CD4-positive, alpha-beta T cell treated with Interleukin-1 beta for 1 hour (primary cell): Measurements from ENCODE around the gene HDAC11.
A peak's percentile ranks its signal among the peaks of the same experiment; 100 is the strongest.

Experiments
- DNase-seq, 2 donors: peaks; one replicate each; pipeline ENCODE4 v3.0.0-alpha.2; 2020 to 2022

The HDAC11 gene

DNA sequence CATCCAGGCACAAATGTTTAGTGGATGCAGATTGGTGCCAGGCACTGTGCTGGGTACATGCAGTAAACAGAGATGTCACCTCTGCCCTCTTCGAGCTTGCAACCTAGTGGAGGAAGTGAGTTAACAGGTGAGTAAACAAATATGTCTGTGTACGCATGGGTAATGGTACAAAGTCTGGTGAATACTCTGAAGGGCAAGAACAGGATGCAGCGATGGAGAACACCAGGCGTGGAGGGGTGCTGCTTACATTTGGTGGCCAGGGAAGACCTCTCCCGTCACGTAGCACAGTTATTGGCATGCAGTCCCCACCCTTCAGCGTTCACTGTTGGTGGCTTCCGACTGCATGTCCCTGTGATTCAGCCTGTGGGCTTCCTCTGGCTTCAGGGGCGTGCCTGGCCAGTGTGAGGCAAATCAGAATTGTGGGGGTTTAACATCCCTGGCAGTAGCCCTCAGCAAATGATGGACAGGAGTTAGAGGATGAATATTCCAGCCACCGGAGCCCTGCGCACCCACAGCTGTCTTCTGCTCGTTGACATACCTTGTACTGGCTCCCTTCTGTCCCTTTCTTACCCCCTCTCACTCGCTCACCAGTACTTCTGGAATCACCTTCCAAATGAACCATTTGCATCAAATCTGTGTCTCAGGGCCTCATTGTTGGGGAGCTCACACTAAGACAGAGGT is 9.1 kb upstream of the HDAC11 start:
- no peak for DNase-seq

DNA sequence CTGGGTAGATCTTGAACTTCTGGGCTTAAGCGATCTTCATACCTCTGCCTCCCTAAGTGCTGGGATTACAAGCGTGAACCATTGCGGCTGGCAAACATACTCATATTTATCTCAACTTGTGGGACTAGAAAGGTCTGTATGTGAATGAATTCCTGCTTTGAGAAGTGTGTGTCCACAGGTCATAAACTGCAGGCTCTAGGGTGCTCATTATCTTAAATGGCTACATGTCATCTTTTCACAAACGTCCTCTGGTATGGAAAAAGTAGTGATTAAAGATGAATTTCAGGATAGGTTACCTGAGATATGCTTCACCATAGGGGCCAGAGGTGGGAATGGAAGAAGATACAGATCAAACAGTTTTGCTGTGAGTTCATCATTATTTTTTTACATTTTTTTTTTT is 7.8 kb upstream of the HDAC11 start:
- no peak for DNase-seq

DNA sequence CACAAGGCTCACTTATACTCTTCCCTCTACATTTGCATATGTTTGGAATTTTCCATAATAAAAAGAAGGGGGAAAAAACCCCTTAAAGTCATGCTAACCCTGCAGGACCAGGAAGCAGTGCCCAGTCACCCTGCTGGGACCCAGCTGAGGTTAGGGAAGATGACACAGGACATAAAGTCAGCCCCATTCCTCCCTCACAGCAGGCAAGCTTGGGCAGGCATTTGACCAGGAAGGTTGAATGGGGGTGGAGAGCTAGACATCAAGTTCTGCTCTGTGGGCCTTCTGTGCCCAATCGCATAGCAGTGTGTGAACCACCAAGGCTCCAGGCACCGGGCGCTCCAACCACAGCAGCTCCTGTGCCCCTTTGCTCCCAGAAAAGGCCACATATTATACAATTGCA is 7.1 kb upstream of the HDAC11 start:
- no peak for DNase-seq

DNA sequence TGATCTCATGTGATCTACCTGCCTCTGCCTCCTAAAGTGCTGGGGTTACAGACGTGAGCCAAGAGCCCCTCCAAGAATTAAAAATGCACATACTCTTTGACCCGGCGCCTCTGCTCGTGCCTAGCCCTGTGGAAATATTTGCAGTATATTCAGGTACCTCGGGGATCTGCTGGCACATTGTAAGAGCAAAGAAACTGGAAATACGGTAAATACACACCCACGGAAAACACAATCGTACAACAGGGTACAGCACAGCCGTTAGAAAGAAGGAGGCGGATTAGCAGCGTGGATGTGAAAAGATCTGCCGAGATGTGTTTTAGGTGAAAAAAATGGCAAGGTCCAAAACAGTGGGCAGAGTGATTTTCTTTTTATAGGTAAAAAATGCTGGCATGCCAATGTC is 6.1 kb upstream of the HDAC11 start:
- DNase-seq = no peak

DNA sequence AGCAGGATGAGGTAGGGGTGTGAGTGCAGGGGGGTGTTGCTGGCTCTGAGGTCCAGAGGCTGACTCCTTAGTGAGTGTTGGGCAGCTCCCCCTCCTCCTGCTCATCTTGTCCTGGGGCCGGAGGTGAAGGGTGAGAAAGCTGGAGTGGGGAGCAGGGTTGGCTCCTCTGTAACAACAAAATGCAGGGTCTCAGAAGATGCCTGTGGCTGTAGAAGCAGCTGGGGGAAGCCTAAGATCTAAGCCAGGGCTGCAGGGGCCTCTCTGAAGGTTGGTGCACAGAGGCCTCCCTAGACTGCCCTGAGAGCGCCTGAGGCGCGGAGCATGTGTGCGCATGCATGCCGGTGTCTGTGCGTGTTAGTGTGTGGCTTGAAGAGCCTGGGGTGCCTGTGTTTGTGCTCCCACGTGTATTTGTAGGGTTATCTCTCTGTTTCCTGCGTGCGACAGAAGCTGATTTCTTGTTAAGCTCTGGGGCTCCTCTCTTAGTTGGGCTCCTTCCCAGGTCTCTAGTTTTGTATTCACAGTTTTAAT is 5.3 kb upstream of the HDAC11 start:
- no peak for DNase-seq

DNA sequence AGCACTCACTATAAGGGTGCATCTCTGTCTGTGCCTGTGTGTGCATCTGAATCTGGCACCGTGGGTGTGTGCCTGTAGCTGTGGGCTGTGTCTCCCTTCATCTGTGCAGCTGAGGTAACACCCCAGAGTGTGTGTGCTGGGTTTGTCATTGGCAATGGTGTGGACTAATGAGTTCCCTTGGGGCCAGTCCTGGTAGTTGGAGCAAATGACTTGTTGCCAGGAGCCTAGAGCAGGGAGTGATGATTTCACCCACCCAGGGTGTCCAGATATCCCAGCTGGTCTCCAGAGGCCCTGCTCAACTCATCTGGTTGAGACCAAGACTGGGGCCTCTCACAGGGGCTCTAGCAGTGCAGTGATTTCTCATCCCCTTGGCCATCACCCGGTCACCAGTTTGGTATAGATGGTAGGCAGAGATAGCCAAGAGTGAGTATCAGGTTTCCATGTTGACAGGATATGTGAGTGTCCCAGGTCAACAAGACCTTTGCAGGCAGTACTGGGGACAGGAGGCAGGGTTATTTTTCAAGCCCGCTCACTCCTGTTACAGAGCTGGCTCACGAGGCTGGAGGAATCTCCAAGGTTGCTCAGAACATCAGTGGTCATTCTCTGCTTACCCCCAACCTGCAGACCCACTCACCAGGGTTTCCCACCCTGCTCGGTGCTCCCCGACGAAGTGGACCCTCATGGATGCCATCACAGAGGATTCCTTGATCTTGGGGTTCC is 4.1 kb upstream of the HDAC11 start:
- no peak for DNase-seq

DNA sequence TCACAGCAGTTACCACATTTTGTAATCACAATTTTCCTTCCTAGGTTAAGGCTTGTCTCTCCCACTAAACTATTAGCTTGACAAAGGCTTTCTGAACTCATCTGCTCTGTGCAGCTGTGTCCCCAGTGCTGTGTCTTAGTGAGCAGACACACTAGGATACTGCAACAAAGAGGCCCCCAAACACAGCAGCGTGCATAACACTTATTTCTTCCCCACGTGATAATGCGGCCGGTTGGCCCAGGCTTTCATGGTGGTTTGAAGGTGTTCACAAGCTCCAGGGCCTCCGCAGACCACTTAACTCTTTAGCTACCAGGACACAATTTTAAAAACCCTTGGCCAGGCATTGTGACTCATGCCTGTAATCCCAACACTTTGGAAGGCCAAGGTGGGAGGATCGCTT is 2.2 kb upstream of the HDAC11 start:
- DNase-seq = no peak

DNA sequence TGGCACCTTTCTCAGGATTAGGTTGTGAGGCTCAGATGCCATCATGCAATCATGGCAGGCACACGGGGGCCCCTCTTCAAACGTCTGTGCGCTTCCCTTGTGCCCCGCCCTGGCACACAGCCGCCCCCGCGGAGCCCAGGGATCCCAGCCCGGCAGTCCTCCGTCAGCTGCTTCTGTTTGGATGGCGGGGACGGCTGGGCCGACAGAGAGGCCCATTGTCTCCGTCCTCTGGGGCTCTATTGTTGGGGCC is 849 bp upstream of the HDAC11 start:
- DNase-seq = no peak

DNA sequence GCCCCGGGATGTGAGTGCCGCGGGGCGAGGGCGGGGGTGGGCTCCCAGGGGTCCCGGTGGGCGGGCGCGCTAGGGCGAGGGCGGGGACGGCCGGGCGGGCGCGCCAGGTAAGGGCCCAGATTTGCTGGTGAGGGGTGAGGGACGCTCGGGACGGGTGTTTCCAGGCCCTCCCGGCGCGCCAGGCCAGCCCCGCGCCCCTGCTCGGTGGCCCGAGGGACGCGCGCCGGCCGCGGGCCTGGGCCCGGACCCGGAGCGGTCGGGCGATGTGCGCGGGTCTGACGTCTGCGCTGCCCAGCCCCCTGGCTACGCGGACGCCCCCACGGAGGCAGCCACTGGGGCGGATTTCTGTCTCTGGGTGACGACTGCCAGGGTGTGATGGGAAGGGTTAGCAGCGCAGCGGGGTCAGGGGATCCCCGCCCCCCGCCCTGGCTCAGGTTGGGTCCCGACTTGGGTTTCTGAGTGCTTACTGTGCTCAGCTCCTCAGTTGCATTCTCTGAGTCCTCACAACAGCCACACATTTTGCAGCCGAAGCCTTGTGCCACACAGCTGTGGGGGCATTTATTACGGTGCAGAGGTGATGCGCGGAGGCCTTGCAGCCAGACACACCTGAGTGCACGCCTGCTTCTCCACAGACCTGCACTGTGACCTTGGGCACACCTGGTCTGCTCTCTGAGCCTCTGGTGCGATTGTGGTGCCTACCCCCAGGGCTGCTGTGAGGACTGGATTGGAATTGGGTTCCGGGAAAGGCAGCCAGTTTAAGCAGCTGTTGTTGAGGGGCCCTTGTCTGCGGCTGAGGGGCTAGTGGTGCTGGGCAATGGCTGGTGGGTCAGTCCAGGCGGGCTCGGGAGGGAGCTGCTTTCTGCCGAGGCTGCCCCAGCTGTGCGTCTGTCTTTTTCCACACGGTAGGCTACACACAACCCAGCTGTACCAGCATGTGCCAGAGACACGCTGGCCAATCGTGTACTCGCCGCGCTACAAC is 523 bp downstream of the HDAC11 start:
- peak; percentile 53 to 57 for DNase-seq

DNA sequence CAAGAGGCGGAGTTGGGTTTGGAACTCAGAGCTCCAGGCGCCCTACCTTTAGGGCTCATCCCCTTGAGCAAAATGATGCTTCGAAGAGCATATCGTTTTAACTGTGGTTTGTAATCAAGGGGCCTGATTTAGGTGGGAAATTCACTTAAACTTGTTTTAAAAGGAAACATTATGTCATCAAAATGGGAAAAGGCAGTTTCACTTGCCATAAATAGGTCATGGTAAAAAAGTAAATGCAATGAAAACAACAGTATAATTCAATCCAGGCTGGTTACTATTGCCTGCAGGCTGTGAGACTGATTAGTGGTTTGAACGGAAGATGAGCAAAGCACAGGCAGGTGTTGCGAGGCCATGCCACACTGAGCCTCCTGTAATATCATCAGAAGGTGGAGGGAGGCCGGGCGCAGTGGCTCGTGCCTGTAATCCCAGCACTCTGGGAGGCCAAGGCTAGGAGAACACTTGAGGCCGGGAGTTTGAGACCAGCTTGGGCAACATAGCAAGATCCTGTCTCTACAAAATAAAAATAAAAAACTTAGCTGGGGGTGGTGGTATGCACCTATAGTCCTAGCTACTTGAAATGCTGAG is 2.1 kb downstream of the HDAC11 start:
- DNase-seq = no peak

DNA sequence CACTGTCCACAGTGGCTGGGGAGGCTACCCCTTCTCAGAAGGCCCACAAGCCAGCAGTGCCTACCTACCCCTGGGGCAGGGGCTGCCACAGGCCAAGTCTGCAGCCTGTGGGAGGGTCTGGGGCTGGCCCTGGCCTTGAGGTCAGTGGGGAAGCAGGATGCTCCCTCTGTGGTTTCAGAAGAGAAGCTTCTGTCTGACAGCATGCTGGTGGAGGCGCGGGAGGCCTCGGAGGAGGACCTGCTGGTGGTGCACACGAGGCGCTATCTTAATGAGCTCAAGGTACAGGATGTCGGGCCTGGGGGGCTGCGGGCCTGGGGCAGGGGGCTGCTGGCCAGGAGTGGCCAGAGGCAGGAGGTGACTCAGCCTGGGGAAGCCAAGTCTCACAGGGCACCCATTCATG is 3.2 kb downstream of the HDAC11 start:
- DNase-seq = no peak

DNA sequence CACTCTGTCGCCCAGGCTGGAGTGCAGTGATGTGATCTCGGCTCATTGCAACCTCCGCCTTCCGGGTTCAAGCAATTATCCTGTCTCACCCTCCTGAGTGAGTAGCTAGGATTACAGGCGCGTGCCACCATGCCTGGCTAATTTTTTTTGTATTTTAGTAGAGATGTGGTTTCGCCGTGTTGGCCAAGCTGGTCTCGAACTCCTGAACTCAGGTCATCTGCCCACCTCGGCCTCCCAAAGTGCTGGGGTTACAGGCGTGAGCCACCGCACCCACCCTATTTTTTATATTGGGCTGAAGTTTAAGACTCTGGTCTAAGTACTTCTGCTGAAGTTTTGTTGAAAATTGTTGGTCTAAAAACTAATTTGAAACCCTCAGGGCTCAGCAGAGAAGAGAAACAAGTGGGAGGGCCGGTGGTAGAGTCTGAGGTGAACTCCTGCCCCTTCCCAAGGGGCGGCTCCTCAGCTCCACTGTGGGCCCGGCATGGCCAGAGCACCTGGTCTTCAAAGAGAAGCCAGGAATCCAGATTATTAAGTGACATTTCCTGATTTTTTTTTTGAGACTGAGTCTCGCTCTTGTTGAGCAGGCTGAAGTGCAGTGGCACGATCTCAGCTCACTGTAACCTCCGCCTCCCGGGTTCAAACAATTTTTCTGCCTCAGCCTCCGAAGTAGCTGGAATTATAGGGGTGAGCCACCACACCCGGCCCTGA is 4.0 kb downstream of the HDAC11 start:
- no peak for DNase-seq

DNA sequence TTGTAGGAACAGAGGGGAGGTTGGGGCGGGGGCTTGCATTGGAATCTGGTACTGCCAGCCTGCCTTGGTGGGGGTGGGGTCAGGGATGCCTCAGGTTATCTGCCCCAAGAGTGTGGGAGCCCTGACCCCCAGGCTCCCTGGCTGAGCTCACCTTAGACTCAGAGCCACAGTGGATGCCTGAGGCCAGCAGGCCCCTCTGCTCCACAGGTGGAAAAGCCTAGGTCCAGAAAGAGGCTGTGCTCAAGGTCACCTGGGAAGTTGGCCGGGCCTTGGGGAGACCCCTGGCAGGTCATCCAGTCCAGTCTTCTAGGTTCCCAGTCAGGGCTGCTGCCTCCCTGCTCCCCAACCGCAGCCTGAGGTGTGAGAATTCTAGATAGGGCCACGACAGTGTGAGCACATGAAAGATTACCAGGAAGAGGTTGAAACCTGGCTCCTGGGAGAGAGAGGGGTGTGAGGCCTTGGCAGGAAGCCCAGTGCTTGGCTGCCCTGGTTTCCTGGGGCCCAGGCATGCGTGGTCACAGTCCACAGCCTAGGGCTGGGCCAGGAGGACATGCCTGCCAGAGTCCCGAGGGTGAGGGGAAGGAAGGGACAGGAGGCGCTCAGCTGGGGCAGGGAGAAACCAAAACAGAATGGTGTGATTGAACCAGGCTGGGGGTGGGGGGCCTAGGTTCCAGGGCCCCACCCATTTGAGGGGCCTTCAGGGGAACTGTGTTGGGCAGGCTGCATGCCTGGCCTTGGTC is 4.9 kb downstream of the HDAC11 start:
- peak; percentile 12 to 24 for DNase-seq

DNA sequence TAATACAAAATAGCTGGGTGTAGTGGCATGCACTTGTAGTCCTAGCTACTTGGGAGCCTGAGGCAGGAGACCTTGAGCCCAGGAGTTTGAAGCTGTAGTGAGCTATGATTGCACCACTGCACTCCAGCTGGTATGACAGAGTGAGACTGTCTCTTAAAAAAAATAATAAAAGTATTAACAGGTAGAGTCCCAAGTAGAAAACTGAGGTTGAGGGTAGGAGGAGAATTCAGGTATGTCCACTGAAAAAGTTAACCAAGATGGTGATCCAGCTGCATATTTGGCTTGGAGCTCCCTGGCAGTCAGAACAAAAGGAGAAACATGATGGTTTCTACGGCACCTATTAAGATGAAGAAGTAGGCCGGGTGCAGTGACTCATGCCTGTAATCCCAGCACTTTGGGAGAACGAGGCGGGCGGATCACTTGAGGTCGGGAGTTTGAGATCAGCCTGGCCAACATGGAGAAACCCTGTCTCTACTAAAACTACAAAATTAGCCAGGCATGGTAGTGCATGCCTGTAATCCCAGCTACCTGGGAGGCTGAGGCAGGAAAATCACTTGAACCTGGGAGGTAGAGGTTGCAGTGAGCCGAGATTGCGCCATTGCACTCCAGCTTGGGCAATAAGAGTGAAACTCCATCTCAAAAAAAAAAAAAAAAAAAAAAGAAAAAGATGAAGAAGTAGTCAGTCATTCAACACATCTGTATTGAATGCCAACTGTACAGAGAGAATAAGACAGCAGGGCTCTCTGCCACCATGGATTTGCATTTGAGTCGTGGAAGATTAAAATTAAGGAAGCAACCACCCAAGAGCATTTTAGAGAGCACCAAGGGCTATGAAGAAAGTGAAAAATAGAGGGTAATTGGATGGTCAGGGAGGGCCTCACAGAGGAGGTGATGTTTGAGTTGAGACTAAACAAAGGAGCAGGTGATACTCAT is 5.8 kb downstream of the HDAC11 start:
- DNase-seq = peak in 1 of 2 donors; percentile 22

DNA sequence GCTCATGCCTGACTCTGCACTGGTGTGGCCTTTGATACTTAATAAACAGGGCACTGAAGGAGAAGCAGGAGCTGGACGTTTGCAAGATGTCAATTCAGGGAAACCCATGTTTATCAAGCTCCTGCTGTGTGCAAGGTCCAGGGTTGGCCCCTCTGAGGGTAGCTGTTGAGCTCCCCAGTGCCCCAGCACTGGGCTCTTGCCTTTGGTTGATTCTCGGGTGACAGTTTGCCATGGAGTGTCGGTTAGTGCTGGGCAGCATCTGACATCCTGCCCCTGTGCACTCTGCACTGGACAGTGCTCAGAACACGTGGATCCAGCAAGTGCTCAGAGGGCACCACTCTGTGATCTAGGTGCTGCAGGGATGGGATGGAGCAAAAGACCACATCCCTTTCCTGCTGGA is 7.3 kb downstream of the HDAC11 start:
- no peak for DNase-seq

DNA sequence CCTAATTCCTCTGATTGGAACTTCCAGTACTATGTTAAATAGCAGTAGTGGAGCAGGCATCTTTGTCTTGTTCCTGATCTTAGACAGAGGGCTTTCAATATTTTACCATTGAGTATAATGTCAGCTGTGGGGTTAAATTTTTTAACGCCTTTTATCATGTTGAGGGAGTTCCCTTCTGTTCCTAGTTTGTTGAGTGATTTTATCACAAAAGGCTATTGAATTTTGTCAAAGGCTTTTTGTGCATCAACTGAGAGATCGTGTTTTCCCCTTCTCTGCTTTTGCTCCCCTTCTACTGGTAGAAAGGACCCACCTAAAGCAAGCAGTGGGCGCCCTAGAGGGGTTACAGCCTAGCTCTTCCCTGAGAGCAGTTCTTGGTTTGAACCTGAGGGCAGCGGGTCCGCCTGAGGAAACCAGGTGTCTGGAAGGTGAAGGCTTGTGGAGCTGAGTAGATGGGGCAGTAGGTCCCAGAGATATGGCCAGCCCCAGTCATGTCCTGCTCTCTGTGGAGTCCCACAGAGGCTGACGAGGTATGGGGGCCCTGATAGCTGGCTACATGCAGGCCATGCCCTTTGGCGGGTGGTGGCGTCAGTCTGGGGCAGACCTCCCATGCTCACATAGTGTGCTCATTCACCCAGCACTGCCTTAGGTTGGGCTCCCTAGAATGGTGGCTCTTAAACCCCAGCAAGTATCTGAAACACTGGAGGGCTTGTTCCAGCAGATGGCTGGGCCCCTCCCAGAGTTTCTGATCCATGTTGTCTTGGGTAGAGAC is 11.3 kb downstream of the HDAC11 start:
- DNase-seq = no peak

DNA sequence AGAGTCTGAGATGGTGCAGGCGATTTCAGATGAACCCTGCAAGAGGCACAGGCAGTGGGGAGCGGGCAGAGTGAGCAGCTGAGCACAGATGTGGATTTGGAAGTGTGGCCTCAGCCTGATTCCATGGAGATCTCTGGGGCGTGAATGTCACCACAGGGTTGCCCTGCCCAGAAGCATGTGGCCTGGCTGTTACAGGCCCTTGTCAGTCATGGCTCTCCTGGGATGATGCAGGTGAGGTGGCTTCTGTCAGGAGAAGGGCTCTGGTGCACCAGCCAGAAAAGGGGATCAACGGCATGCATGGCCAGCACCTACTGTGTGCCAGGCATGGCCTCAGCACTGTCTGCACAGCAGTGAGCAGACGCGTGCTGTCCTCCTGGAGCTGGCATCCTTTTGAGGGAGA is 11.9 kb downstream of the HDAC11 start:
- DNase-seq = no peak

DNA sequence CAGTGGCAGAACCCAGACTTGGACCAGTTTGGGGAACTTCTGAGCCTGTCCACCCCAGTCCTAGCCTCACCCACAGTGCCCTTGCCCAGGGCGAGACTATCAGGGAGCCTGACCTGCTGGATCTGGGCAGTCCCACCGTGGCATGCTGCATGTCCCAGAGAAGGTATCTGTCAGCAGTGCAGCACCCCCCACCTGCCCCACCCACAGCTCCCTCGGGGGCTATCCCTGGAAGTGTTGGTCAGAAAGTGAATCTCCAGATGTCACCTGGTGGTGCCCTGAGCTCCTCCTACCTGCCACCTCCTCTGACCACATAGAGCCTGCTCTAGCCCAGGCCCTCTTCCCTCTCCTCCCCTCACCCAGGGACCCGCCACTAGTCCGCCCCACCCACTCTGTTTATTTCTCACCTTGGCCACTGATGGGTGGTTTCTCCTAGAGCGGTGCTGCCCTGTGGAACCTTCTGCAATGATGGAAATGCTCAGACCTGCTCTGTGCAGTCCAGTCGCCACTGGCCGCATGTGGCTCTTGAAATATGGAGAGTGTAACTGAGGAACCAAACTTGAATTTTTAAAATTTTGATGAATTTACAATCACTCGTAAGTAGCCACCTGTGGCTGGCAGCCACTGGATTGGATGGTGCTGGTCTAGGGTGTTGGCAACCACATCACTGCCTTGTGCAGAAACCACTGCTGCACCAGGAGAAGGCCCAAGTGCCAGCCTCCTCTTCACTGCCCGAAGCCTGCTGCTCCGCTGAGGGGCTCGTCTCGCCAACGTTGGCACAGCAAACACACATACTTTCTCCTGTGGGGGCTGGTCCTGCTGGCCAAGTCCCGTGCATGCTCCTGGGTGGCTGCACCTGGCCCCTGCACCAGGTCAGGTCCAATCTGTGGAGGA is 13.1 kb downstream of the HDAC11 start:
- no peak for DNase-seq
